ENCODE results near the gene PLEKHG7. TPM values are rescaled to one million over a fixed set of nuclear protein-coding genes. Genes with fewer than 3 reads are reported as not detected.

Gene PLEKHG7
- total and polyA plus RNA-seq, 2 of the 8 experiments (the other 6 are each of a cell fraction or from before 2014, with no cell fraction given), result not detected

DNA sequence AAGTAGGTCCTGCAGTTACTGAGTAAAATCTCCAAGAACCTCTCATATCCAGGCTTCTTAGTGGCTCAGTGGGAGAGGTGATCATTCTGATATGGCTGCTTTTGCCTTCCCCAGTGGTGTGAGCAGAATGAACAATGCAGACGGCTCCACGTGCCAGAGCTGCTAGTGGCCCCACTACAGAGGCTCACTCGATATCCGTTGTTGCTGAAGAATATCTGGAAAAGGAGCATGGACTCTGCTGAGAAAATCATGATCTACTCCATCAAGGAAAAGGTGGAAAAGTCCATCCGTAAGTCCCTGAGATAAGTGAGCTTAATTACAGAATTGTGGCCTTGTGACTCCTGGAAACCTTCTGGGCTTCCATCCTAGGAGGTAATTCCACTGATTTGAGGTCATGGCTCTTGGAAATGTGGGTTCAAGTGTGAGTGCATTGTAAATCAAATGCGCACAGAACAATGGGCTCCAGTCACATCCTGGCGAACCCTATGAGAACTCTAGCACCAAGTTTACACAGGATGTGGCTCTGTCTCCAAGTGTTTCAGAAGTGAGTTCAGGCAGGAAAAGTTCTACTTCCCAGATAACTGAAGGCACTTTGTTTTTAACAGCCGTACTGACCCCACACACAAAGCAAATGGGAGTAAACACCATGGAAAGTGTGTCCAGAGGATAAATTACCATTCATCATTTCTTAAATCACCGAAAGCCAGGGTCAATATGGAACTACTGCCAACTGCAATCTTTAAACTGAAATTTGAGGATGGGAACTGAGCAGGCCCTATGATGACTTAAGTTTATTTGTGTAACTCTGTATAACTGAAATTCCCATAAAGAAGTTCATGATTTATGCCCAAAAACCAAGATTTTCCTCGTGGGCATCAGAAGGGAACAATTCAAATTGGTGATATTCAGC is 51.4 kb downstream of the PLEKHG7 start:
- no peaks in the 10 kb centered on the region for H3K4me1 ChIP-seq (replicated peaks in 1 of 4; ENCODE audit: control insufficient read depth in 3 of 4, insufficient read depth in 4 of 4, low read length in 3 of 4)
- no peak for DNase-seq (ENCODE audit: low read depth in 1 of 2, low spot score in 2 of 2)
- no peak overlapping the region for H3K18ac ChIP-seq (ENCODE audit: extremely low read depth, low read length)
- no peak overlapping the region for H2BK120ac ChIP-seq (replicated peaks; ENCODE audit: low read depth, low read length)
- ChIA-PET CTCF (ENCODE audit: partially characterized antibody) (no interaction called here), POLR2A (ENCODE audit: partially characterized antibody) (no interaction called here)
- H4K20me1 ChIP-seq (replicated peaks in 1 of 2; ENCODE audit: control insufficient read depth in 1 of 2, insufficient read depth in 2 of 2, low read length in 2 of 2), result no peaks in the 10 kb centered on the region
- no peaks in the 10 kb centered on the region for H3K23me2 ChIP-seq (ENCODE audit: low read depth, low read length)
- no peak overlapping the region for H3K14ac ChIP-seq (ENCODE audit: insufficient read length)
- FAIRE-seq, result no peak
- 89% methylated on average over 10 of the region's 10 CpGs; no CpG with 5 or more reads in 1 of the 2 experiments for WGBS, 2 experiments (ENCODE audit: extremely low coverage in 1 of 2, insufficient coverage in 1 of 2, insufficient read length in 1 of 2, insufficient replicate concordance in 2 of 2, low coverage in 1 of 2, low lambda C conversion rate in 2 of 2, missing lambda C conversion rate in 1 of 2)
- H2BK12ac ChIP-seq (ENCODE audit: low read depth, low read length), result no peak overlapping the region
- peak overlapping the region; percentile 77 for H2AFZ ChIP-seq (ENCODE audit: low read length)
- no peak overlapping the region for H4K8ac ChIP-seq (ENCODE audit: extremely low read depth, insufficient read depth, low read length)
- H3K9ac ChIP-seq (replicated peaks in 1 of 4; ENCODE audit: extremely low read depth in 1 of 4, low read depth in 3 of 4, low read length in 3 of 4), result no peak overlapping the region
- H3K4me3 ChIP-seq (ENCODE audit: extremely low read depth in 1 of 4, insufficient read depth in 2 of 4, low read depth in 3 of 4, low read length in 4 of 4), result no peak overlapping the region
- H4K5ac ChIP-seq (ENCODE audit: insufficient read length, low read depth, low read length), result no peak overlapping the region
- H3K9me3 ChIP-seq (ENCODE audit: insufficient read depth in 2 of 2, low read depth in 1 of 2, low read length in 1 of 2), result no peaks in the 10 kb centered on the region
- H2BK15ac ChIP-seq (ENCODE audit: low read length), result no peak overlapping the region
- H2AK5ac ChIP-seq (ENCODE audit: low read depth, low read length), result no peak overlapping the region
- no peaks in the 10 kb centered on the region for H3K79me2 ChIP-seq (ENCODE audit: control insufficient read depth in 1 of 2, insufficient read depth in 2 of 2, low read length in 2 of 2)
- no peak overlapping the region for H3K56ac ChIP-seq (replicated peaks; ENCODE audit: insufficient read length, low read depth, low read length)
- no peaks in the 10 kb centered on the region for H3K79me1 ChIP-seq (ENCODE audit: low read depth, low read length)
- H4K91ac ChIP-seq (replicated peaks; ENCODE audit: insufficient read length, low read length), result no peak overlapping the region
- H3K36me3 ChIP-seq (ENCODE audit: control insufficient read depth in 2 of 4, insufficient read depth in 4 of 4, low read length in 3 of 4), result no peaks in the 10 kb centered on the region
- H2BK5ac ChIP-seq (ENCODE audit: low read depth, low read length), result no peak overlapping the region
- H3K4me2 ChIP-seq (ENCODE audit: insufficient read depth in 1 of 2, low read depth in 2 of 2, low read length in 2 of 2), result no peak overlapping the region
- H3K4ac ChIP-seq (replicated peaks; ENCODE audit: insufficient read length, low read depth, low read length), result no peak overlapping the region
- no peak overlapping the region for H3K23ac ChIP-seq (ENCODE audit: insufficient read length)
- no peak overlapping the region for H3K27ac ChIP-seq (ENCODE audit: low read depth, low read length)
- no peak overlapping the region for H2BK20ac ChIP-seq (ENCODE audit: low read length)
- H3K27me3 ChIP-seq (replicated peaks in 1 of 4; ENCODE audit: control insufficient read depth in 3 of 4, extremely low read depth in 1 of 4, insufficient read depth in 3 of 4, low read length in 3 of 4), result no peaks in the 10 kb centered on the region
- TF ChIP-seq, protein P1, sequence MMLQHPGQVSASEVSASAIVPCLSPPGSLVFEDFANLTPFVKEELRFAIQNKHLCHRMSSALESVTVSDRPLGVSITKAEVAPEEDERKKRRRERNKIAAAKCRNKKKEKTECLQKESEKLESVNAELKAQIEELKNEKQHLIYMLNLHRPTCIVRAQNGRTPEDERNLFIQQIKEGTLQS (IDR thresholded peaks at IDR 0.05; ENCODE audit: insufficient read depth, low read depth, low read length), result no peak
- TF ChIP-seq TAF1 (IDR thresholded peaks at IDR 0.05; ENCODE audit: low read depth, low read length) (no peak), ZNF274 (IDR thresholded peaks at IDR 0.05; ENCODE audit: borderline replicate concordance, extremely low read depth, low read length) (no peak), HDAC2 (IDR thresholded peaks at IDR 0.05; ENCODE audit: borderline replicate concordance in 1 of 2, low read depth in 2 of 2, low read length in 2 of 2) (no peak), POU5F1 (IDR thresholded peaks at IDR 0.05; ENCODE audit: low read depth, low read length) (no peak), YY1 (IDR thresholded peaks at IDR 0.05; ENCODE audit: low read depth, low read length) (no peak), POLR2A (IDR thresholded peaks at IDR 0.05; ENCODE audit: control extremely low read depth in 1 of 2, low read depth in 2 of 2, low read length in 2 of 2) (no peak), RXRA (IDR thresholded peaks at IDR 0.05; ENCODE audit: insufficient read depth, low read depth, low read length) (no peak), TEAD4 (IDR thresholded peaks at IDR 0.05; ENCODE audit: low read depth, low read length) (no peak), SP2 (IDR thresholded peaks at IDR 0.05; ENCODE audit: low read length) (no peak), SP1 (IDR thresholded peaks at IDR 0.05; ENCODE audit: low read depth, low read length) (no peak), SUZ12 (IDR thresholded peaks at IDR 0.05; ENCODE audit: low read length) (no peak), PHF8 (conservative IDR thresholded peaks at IDR 0.05; ENCODE audit: low read depth, low read length) (no peak)

Data from H1 (cell line).